GM12873 (cell line): ENCODE data around the gene SRA1.

ENCODE experiments used
- TF ChIP-seq, protein P1 (sequence below): IDR thresholded peaks from 2 replicates; pipeline ENCODE4 v1.5.1; 2012; ENCODE audit warnings: low read depth, mild to moderate bottlenecking, moderate library complexity, low read length, control low read depth; ENCODE audit not compliant: insufficient read depth; ENCODE audit errors: missing control alignments

The SRA1 gene

GRCh38 chr5:140575309-140575708 lies 18.0 kb upstream of the SRA1 start:
- TF ChIP-seq, protein P1, sequence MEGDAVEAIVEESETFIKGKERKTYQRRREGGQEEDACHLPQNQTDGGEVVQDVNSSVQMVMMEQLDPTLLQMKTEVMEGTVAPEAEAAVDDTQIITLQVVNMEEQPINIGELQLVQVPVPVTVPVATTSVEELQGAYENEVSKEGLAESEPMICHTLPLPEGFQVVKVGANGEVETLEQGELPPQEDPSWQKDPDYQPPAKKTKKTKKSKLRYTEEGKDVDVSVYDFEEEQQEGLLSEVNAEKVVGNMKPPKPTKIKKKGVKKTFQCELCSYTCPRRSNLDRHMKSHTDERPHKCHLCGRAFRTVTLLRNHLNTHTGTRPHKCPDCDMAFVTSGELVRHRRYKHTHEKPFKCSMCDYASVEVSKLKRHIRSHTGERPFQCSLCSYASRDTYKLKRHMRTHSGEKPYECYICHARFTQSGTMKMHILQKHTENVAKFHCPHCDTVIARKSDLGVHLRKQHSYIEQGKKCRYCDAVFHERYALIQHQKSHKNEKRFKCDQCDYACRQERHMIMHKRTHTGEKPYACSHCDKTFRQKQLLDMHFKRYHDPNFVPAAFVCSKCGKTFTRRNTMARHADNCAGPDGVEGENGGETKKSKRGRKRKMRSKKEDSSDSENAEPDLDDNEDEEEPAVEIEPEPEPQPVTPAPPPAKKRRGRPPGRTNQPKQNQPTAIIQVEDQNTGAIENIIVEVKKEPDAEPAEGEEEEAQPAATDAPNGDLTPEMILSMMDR, result no peak

DNA sequence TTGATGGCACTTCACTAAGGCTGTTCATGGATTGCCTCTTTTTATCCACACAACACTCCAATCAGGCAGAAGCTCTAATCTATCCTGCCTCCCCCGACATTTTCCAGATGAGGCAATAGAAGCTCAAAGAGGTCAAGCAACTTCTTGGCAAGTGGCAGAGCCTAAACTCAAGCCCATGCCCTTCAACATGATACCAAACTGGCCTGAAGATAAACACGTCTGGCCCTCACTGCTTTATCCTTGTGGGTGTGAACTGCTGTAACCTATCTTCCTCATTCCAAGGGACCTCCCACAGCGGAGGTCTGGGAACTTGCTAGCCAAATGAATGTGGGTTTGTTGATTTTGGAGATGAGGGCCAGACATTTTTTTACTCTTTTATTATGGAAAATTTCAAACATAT lies 16.9 kb upstream of the SRA1 start:
- TF ChIP-seq, protein P1, result no peak

DNA sequence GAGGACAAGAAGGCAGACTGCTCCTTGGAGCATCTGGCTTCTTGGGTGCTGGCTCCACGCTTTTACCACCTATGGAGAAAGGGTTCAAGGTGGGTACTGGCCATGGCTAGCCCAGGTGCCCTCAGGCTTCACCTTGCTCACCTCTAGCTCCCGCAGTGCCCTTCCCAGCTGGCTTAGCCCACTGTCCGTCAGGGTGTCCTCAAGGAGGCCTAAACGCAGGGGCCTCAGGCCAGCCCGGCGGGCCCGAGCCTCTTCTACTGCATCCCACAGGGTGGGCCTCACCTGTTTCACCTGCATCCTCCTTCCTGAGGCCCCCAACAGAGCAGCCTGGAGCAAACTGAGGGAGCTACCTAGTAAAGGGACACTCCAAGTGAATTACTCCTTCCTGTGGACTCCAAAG lies 16.4 kb upstream of the SRA1 start:
- TF ChIP-seq, protein P1, result no peak

GRCh38 chr5:140571105-140571504 lies 13.8 kb upstream of the SRA1 start:
- TF ChIP-seq, protein P1, result no peak

GRCh38 chr5:140570488-140570887 lies 13.2 kb upstream of the SRA1 start:
- TF ChIP-seq, protein P1, result no peak

GRCh38 chr5:140570058-140570457 lies 12.8 kb upstream of the SRA1 start:
- TF ChIP-seq, protein P1, result no peak

DNA sequence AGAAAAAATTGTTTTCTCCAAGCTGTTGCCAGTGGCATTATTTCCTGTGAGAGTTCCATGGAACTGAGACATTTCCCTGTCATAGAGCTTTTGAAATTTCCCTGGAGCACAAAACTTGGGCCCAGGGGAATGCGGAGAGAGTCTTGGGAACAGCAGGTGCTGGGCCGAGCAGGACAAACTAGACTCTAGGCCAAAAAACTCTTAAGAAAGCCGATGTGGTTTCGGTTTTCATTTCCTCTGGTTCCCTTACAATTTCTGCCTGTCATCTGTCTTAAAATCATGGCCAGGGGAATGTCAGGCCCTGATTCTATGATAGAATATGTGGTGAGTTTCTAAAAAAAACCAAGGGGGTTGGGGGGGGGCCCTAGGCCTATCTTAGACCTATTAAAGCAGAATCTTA lies 11.9 kb upstream of the SRA1 start:
- TF ChIP-seq, protein P1, result no peak

DNA sequence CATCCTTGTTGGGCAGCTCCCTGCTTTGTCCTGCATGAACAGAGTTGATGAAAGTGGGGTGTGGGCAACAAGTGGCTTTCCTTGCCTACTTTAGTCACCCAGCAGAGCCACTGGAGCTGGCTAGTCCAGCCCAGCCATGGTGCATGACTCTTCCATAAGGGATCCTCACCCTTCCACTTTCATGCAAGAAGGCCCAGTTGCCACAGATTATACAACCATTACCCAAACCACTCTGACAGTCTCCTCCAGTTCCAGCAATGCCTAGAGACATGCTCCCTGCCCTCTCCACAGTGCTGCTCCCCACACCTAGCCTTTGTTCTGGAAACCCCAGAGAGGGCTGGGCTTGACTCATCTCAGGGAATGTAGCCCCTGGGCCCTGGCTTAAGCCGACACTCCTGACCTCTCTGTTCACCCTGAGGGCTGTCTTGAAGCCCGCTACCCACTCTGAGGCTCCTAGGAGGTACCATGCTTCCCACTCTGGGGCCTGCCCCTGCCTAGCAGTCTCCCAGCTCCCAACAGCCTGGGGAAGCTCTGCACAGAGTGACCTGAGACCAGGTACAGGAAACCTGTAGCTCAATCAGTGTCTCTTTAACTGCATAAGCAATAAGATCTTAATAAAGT lies 11.3 kb upstream of the SRA1 start:
- TF ChIP-seq, protein P1, result no peak
